Dendritic cell treated with granulocyte-macrophage colony-stimulating factor and Interleukin-4, amounts not matched to agents 40 ng/mL and 50 ng/mL, for 4 days (primary cell): ENCODE data around the gene CHST10.

Experiments used
- H3K27ac Mint-ChIP-seq: one replicate; pipeline ENCODE4 v1.8.0; 2022; ENCODE audit warnings: mild to moderate bottlenecking, mixed read lengths
- H3K27me3 Mint-ChIP-seq: one replicate; pipeline ENCODE4 v1.8.0; 2022; ENCODE audit warnings: mild to moderate bottlenecking, mixed read lengths
- H3K36me3 Mint-ChIP-seq: one replicate; pipeline ENCODE4 v1.8.0; 2022; ENCODE audit warnings: low read depth, mixed read lengths
- H3K4me1 Mint-ChIP-seq: one replicate; pipeline ENCODE4 v1.8.0; 2022; ENCODE audit warnings: low read depth, mixed read lengths
- H3K4me3 Mint-ChIP-seq: one replicate; pipeline ENCODE4 v1.8.0; 2022; ENCODE audit warnings: mild to moderate bottlenecking, moderate library complexity, mixed read lengths
- H3K9me3 Mint-ChIP-seq: one replicate; pipeline ENCODE4 v1.8.0; 2022; ENCODE audit warnings: mixed read lengths
- intact Hi-C: fragments of 100-400 bp; cut with micrococcal nuclease; formaldehyde crosslinking; loops from one replicate; pipeline ENCODE4 v1.15.0; 2022

The CHST10 gene

DNA sequence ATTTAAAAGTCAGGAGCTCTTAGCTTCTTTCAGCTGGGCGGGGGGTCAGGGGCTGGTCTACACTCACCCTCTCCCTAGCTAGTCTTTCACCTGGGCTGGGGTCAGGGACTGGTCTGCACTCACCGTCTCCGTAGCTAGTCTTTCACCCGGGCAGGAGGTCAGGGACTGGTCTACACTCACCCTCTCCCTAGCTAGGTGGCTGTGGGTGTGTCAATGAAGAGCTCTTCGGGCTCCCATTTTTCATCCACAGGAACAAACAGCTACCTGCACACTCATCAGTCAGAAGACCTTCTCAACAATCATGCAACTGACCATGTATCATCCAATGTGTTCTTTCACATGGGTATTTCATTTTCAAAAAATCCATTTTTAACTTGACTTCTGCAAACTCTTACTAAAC is 8.0 kb downstream of the CHST10 start:
- Mint-ChIP-seq H3K27ac (no peak overlapping the region), H3K4me3 (no peak overlapping the region), H3K4me1 (peaks cover 15% of the 10 kb centered on the region), H3K36me3 (no peaks in the 10 kb centered on the region), H3K27me3 (no peaks in the 10 kb centered on the region), H3K9me3 (no peaks in the 10 kb centered on the region)
- intact Hi-C loops, result no loop called here

DNA sequence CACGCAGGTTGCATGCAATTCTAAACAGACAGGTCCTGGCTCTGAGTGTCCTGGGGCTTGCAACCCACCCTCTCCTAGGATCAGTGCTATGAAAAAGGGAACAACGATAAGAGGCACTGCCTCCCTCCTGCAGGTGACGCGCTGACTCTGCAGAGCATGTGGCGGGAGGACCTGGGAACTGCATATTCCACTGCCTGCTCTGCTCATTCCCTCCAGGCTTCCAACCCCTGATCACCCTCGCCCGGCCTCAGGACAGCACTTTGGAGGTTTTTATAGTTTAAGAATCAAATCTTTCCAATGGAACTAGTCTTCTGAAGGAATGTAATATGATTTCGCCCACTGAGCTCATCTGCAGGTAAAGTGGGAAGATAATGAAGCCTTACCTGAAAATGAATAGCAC is 8.5 kb downstream of the CHST10 start:
- intact Hi-C loops, result no loop called here
- peaks cover 13% of the 10 kb centered on the region for H3K4me1 Mint-ChIP-seq
- H3K4me3 Mint-ChIP-seq, result no peak overlapping the region
- no peaks in the 10 kb centered on the region for H3K27me3 Mint-ChIP-seq
- no peaks in the 10 kb centered on the region for H3K36me3 Mint-ChIP-seq
- no peak overlapping the region for H3K27ac Mint-ChIP-seq
- no peaks in the 10 kb centered on the region for H3K9me3 Mint-ChIP-seq

- Mint-ChIP-seq H3K4me1 (peaks cover 5% of the 10 kb centered on the region), H3K27me3 (no peaks in the 10 kb centered on the region), H3K9me3 (no peaks in the 10 kb centered on the region), H3K27ac (no peak overlapping the region), H3K4me3 (no peak overlapping the region), H3K36me3 (no peaks in the 10 kb centered on the region)
- intact Hi-C loops, result no loop called here
Observed at GRCh38 chr2:100408104-100408503, 9.4 kb downstream of the CHST10 start.

- intact Hi-C loops, result no loop called here
- Mint-ChIP-seq H3K4me3 (no peak overlapping the region), H3K27me3 (no peaks in the 10 kb centered on the region), H3K36me3 (no peaks in the 10 kb centered on the region), H3K27ac (no peak overlapping the region), H3K9me3 (no peaks in the 10 kb centered on the region), H3K4me1 (no peaks in the 10 kb centered on the region)
Observed at GRCh38 chr2:100407563-100407962, 9.9 kb downstream of the CHST10 start.

DNA sequence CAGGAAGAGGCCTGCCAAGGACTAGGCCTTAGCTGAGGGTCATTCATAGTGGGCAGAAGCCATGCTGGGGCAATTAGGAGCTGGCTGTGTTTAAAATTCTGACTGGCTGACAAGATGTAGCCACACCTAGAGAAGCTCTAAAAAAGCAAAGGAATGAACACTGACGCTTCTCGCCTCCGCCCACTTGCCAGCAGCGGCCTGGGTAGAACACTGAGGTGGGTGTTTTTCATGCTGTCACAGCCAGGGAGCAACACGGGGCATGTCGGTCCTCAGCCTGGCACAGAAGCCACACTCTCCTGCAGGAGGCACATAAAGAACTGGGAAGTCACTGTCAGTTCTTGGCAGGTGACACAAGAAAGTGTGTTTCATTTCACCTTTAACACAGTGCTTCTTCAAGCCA is 10.4 kb downstream of the CHST10 start:
- no peaks in the 10 kb centered on the region for H3K9me3 Mint-ChIP-seq
- H3K27ac Mint-ChIP-seq, result no peak overlapping the region
- no peaks in the 10 kb centered on the region for H3K27me3 Mint-ChIP-seq
- no peaks in the 10 kb centered on the region for H3K4me1 Mint-ChIP-seq
- no peak overlapping the region for H3K4me3 Mint-ChIP-seq
- no peaks in the 10 kb centered on the region for H3K36me3 Mint-ChIP-seq
- intact Hi-C loops, result no loop called here

GRCh38 chr2:100406120-100406508 is 11.4 kb downstream of the CHST10 start:
- H3K36me3 Mint-ChIP-seq, result no peaks in the 10 kb centered on the region

DNA sequence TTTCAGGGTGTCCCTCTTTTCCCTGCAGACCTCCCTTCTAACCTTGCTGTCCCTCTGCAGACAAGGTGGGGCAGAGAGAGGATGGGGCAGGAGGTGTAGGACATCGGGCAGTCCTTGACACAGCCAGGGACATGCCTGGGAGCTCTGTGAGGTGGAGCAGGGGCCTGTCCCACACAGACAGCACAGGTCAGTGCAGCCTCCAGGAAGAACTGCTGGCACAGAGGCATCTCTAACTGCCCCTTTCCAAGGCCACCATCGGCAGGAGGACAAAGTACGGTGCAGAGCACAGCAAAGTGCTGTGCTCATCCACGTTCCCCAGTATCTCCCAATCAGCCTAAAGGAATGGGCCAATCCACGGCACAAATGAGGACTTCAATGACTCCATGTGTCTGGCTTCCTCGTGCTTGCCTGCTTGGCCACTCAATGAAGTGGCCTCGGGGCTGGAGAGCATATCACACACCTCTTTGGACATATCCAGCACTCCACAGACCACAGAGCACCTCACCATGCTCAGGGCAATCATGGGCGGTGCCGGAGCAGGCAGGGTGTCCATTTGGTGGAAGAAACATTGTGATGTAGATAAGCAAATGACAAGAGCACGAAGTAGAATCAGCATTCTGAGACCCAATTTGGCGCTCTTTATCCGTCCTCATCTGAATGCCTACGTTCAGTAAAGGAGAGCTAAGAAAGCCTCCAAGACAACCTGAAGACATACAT is 11.9 kb downstream of the CHST10 start:
- Mint-ChIP-seq H3K36me3 (no peaks in the 10 kb centered on the region), H3K4me3 (no peak overlapping the region)

More at GRCh38 chr2:100406120-100406508, 11.4 kb downstream of the CHST10 start:
- no peaks in the 10 kb centered on the region for H3K4me1 Mint-ChIP-seq
- H3K9me3 Mint-ChIP-seq, result no peaks in the 10 kb centered on the region
- no peak overlapping the region for H3K27ac Mint-ChIP-seq
- no peaks in the 10 kb centered on the region for H3K27me3 Mint-ChIP-seq
- no peak overlapping the region for H3K4me3 Mint-ChIP-seq
- intact Hi-C loops, result no loop called here

GRCh38 chr2:100404411-100404810 is 13.1 kb downstream of the CHST10 start:
- Mint-ChIP-seq H3K4me3 (no peak overlapping the region), H3K36me3 (no peaks in the 10 kb centered on the region), H3K27me3 (no peaks in the 10 kb centered on the region), H3K9me3 (no peaks in the 10 kb centered on the region), H3K27ac (no peak overlapping the region), H3K4me1 (no peaks in the 10 kb centered on the region)
- intact Hi-C loops, result no loop called here

More for the DNA sequence above, 11.9 kb downstream of the CHST10 start:
- intact Hi-C loops, result no loop called here
- Mint-ChIP-seq H3K9me3 (no peaks in the 10 kb centered on the region), H3K4me1 (no peaks in the 10 kb centered on the region), H3K27me3 (no peaks in the 10 kb centered on the region), H3K27ac (no peak overlapping the region)

- intact Hi-C loops, result no loop called here
- Mint-ChIP-seq H3K27me3 (no peaks in the 10 kb centered on the region), H3K27ac (no peak overlapping the region), H3K4me3 (no peak overlapping the region), H3K4me1 (no peaks in the 10 kb centered on the region), H3K9me3 (no peaks in the 10 kb centered on the region), H3K36me3 (no peaks in the 10 kb centered on the region)
Observed at GRCh38 chr2:100403722-100404121, 13.7 kb downstream of the CHST10 start.

DNA sequence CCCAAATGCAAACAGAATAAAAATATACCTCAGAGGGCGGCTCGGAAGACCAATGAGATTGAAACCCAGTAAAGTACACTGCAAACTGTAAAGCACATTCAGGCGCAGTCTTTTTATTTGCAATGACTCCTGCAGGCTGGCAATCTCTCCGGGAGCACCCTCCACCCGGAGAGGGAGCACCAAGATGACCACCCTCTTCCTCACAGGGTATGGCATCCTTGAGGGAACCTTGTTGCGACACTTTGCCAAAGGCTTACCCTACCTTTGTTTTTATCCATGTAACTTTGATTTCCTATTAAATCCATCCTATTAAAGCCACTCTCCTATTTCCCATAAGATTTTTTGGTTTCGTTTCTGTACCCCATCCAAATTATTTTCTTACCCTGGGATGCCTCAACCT is 16.2 kb downstream of the CHST10 start:
- Mint-ChIP-seq H3K4me3 (no peak overlapping the region), H3K36me3 (no peaks in the 10 kb centered on the region), H3K27me3 (no peaks in the 10 kb centered on the region), H3K9me3 (no peaks in the 10 kb centered on the region), H3K27ac (no peak overlapping the region), H3K4me1 (no peaks in the 10 kb centered on the region)
- intact Hi-C loops, result no loop called here

DNA sequence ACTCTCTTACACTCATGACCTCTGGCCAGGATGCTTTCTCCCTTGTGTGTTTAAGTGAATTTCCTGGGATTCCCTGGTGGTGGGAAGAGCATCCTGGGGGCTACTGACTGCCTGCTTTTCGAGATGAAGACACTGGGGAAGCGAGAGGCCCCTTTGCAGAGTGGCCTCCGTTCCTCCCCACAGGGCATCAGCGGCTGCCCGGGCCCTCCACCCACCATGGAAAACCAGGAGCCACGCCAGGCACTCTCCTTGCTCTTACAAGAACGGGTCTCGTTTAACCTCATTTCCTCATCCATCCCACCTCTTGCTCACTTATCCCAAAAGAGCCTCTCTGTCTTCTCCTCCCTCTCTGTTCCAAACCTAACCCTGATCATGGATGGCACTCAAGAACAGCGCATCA is 17.8 kb downstream of the CHST10 start:
- Mint-ChIP-seq H3K4me3 (no peak overlapping the region), H3K27me3 (no peaks in the 10 kb centered on the region), H3K9me3 (no peaks in the 10 kb centered on the region), H3K27ac (no peak overlapping the region), H3K36me3 (no peaks in the 10 kb centered on the region), H3K4me1 (no peaks in the 10 kb centered on the region)
- intact Hi-C loops, result no loop called here

GRCh38 chr2:100397976-100398375 is 19.5 kb downstream of the CHST10 start:
- Mint-ChIP-seq H3K36me3 (no peaks in the 10 kb centered on the region), H3K27me3 (no peaks in the 10 kb centered on the region), H3K27ac (no peak overlapping the region), H3K4me1 (no peaks in the 10 kb centered on the region), H3K4me3 (no peak overlapping the region), H3K9me3 (no peaks in the 10 kb centered on the region)
- intact Hi-C loops, result no loop called here

- Mint-ChIP-seq H3K9me3 (no peaks in the 10 kb centered on the region), H3K27ac (no peak overlapping the region), H3K27me3 (no peaks in the 10 kb centered on the region), H3K4me3 (no peak overlapping the region), H3K4me1 (no peaks in the 10 kb centered on the region), H3K36me3 (no peaks in the 10 kb centered on the region)
- intact Hi-C loops, result no loop called here
Observed at GRCh38 chr2:100397118-100397860, 20.2 kb downstream of the CHST10 start.

- H3K27ac Mint-ChIP-seq, result no peak overlapping the region
- no peaks in the 10 kb centered on the region for H3K36me3 Mint-ChIP-seq
- H3K27me3 Mint-ChIP-seq, result no peaks in the 10 kb centered on the region
- H3K4me1 Mint-ChIP-seq, result no peaks in the 10 kb centered on the region
- no peaks in the 10 kb centered on the region for H3K9me3 Mint-ChIP-seq
- H3K4me3 Mint-ChIP-seq, result no peak overlapping the region
- intact Hi-C loops, result no loop called here
Observed at GRCh38 chr2:100396483-100396882, 21.0 kb downstream of the CHST10 start.
